Transverse colon (tissue), 4 donors: Measurements from ENCODE around the gene AQP5.

Source experiments
- EP300 ChIP-seq: sonication (generic); formaldehyde crosslinking; IDR thresholded peaks from one replicate; pipeline ENCODE4 v1.6.1; 2017; ENCODE audit warnings: antibody characterized with exemption, low read depth
- POLR2A ChIP-seq: fragments of 450-650 bp; IDR thresholded peaks from one replicate; pipeline ENCODE4 v1.6.1; 2016; ENCODE audit warnings: antibody characterized with exemption, mild to moderate bottlenecking, moderate library complexity
- POLR2AphosphoS5 ChIP-seq, 3 donors: sonication (generic); formaldehyde crosslinking; IDR thresholded peaks; one replicate each; pipeline ENCODE4 v1.6.1; 2016; ENCODE audit warnings: antibody characterized with exemption in 3 of 3
- TF ChIP-seq, protein P1 (sequence below), 5 experiments: fragments of 200-600 bp in 3 of 5; fragments of 450-650 bp in 2 of 5; sonication (generic) in 3 of 5; IDR thresholded peaks; 1 replicate in 2 of 5; 2 replicates in 3 of 5; pipeline ENCODE4 v1.5.1; 2016 to 2017; ENCODE audit warnings: antibody characterized with exemption in 5 of 5, inconsistent platforms in 3 of 5, mild to moderate bottlenecking in 2 of 5, moderate library complexity in 1 of 5

DNA sequence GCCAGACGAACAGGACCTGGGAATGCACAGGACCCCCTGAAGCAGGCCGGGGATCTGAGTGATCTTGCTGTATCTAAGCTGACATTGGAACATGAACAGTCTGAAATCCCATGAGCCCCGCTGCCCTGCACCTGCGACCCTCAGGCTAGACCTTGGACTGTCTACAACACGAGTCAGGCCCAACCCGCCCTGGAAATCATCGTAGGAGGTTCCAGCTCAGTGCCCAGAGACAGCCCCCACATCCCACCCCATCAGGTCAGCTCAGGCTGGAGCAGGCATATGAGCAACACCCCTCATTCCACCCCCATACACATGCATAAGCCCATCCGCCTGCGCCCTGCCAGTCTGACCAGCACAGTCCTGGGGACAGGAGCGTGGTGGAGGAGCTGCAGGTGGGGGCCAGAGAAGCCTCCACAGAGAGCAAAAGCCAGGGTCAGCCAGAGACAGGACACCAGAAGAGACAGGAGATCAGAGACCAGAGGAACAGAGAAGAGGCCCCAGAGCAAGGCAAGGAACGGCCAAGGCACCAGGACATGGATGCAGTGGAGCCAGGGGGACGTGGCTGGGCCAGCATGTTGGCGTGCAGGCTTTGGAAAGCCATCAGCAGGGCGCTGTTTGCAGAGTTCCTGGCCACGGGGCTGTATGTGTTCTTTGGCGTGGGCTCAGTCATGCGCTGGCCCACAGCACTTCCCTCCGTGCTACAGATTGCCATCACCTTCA lies 11.1 kb downstream of the AQP5 start, which contains the start of gene AQP6:
- TF ChIP-seq, protein P1, sequence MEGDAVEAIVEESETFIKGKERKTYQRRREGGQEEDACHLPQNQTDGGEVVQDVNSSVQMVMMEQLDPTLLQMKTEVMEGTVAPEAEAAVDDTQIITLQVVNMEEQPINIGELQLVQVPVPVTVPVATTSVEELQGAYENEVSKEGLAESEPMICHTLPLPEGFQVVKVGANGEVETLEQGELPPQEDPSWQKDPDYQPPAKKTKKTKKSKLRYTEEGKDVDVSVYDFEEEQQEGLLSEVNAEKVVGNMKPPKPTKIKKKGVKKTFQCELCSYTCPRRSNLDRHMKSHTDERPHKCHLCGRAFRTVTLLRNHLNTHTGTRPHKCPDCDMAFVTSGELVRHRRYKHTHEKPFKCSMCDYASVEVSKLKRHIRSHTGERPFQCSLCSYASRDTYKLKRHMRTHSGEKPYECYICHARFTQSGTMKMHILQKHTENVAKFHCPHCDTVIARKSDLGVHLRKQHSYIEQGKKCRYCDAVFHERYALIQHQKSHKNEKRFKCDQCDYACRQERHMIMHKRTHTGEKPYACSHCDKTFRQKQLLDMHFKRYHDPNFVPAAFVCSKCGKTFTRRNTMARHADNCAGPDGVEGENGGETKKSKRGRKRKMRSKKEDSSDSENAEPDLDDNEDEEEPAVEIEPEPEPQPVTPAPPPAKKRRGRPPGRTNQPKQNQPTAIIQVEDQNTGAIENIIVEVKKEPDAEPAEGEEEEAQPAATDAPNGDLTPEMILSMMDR (IDR thresholded peaks at IDR 0.05), result no peak
- TF ChIP-seq EP300 (no peak), POLR2AphosphoS5 (IDR thresholded peaks at IDR 0.05) (no peak), POLR2A (no peak)
